ENCODE data around the gene AGBL1.

The AGBL1 gene

GRCh38 chr15:86159468-86159867 is 79.8 kb downstream of the AGBL1 start:
- TF ChIP-seq TEAD4 (IDR thresholded peaks at IDR 0.05): no peak
- no peak for TF ChIP-seq YY1 (IDR thresholded peaks at IDR 0.05; ENCODE audit: low read depth)
- TF ChIP-seq CEBPB (IDR thresholded peaks at IDR 0.05): no peak
- no peak for TF ChIP-seq EP300 (IDR thresholded peaks at IDR 0.05; ENCODE audit: borderline replicate concordance)
- no peak for TF ChIP-seq EGR1 (IDR thresholded peaks at IDR 0.05)
- no peak for TF ChIP-seq USF1 (IDR thresholded peaks at IDR 0.05)
- TF ChIP-seq RAD21 (IDR thresholded peaks at IDR 0.05; ENCODE audit: low read depth): no peak
- no peak for TF ChIP-seq ZBTB7A (IDR thresholded peaks at IDR 0.05; ENCODE audit: low read depth)
- TF ChIP-seq TCF12 (IDR thresholded peaks at IDR 0.05; ENCODE audit: low read depth): no peak
- TF ChIP-seq TAF1 (IDR thresholded peaks at IDR 0.05; ENCODE audit: low read depth): no peak

GRCh38 chr15:86161250-86161649 is 81.6 kb downstream of the AGBL1 start:
- no peak for TF ChIP-seq NFIC (IDR thresholded peaks at IDR 0.05)
- TF ChIP-seq MAX (IDR thresholded peaks at IDR 0.05): no peak
- no peak for TF ChIP-seq EGR1 (IDR thresholded peaks at IDR 0.05)

- TF ChIP-seq FOXM1 (IDR thresholded peaks at IDR 0.05; ENCODE audit: borderline replicate concordance, low read depth) (no peak), EGR1 (IDR thresholded peaks at IDR 0.05) (no peak), REST (IDR thresholded peaks at IDR 0.05; ENCODE audit: low read depth) (no peak), TAF1 (IDR thresholded peaks at IDR 0.05; ENCODE audit: low read depth) (no peak), CEBPB (IDR thresholded peaks at IDR 0.05) (no peak), RAD21 (IDR thresholded peaks at IDR 0.05; ENCODE audit: low read depth) (no peak), YY1 (IDR thresholded peaks at IDR 0.05; ENCODE audit: low read depth) (no peak), MAX (IDR thresholded peaks at IDR 0.05) (no peak), NFIC (IDR thresholded peaks at IDR 0.05) (no peak), TEAD4 (IDR thresholded peaks at IDR 0.05) (no peak), EP300 (IDR thresholded peaks at IDR 0.05; ENCODE audit: borderline replicate concordance) (no peak), TCF12 (IDR thresholded peaks at IDR 0.05; ENCODE audit: low read depth) (no peak), CREB1 (IDR thresholded peaks at IDR 0.05; ENCODE audit: low read depth) (no peak), USF1 (IDR thresholded peaks at IDR 0.05) (no peak), ZBTB7A (IDR thresholded peaks at IDR 0.05; ENCODE audit: low read depth) (no peak)
These were observed 82.5 kb downstream of the AGBL1 start for GRCh38 chr15:86162172-86162591.

- TF ChIP-seq NFIC (IDR thresholded peaks at IDR 0.05): no peak
- no peak for TF ChIP-seq USF1 (IDR thresholded peaks at IDR 0.05)
- no peak for TF ChIP-seq RAD21 (IDR thresholded peaks at IDR 0.05; ENCODE audit: low read depth)
- no peak for TF ChIP-seq EGR1 (IDR thresholded peaks at IDR 0.05)
- TF ChIP-seq TCF12 (IDR thresholded peaks at IDR 0.05; ENCODE audit: low read depth): no peak
- TF ChIP-seq CREB1 (IDR thresholded peaks at IDR 0.05; ENCODE audit: low read depth): no peak
These were observed 83.0 kb downstream of the AGBL1 start for GRCh38 chr15:86162641-86163040.

DNA sequence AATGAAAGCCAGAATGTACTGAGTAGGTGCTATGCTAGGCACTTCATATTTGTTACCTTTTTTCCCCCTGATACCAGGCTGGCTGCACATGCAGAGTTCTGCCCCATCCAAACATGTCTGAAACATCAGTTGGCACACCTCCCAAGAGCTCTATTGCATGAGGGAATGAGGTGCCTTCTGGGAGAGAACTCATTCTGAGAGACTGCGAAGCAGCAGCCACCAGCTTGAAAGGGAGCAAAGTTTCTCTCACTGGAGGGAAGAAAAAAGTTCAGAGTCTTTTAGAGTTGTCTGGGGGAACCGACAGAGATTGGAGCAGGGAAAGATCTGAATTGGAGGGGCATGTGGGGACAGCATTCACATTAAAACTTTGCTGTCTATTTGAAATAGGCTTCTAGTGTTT is 84.1 kb downstream of the AGBL1 start:
- TF ChIP-seq USF1 (IDR thresholded peaks at IDR 0.05): no peak
- TF ChIP-seq RAD21 (IDR thresholded peaks at IDR 0.05; ENCODE audit: low read depth): no peak
- TF ChIP-seq YY1 (IDR thresholded peaks at IDR 0.05; ENCODE audit: low read depth): no peak
- TF ChIP-seq TAF1 (IDR thresholded peaks at IDR 0.05; ENCODE audit: low read depth): no peak
- no peak for TF ChIP-seq EGR1 (IDR thresholded peaks at IDR 0.05)
- TF ChIP-seq EP300 (IDR thresholded peaks at IDR 0.05; ENCODE audit: borderline replicate concordance): no peak
- TF ChIP-seq REST (IDR thresholded peaks at IDR 0.05; ENCODE audit: low read depth): no peak
- no peak for TF ChIP-seq CEBPB (IDR thresholded peaks at IDR 0.05)
- no peak for TF ChIP-seq TEAD4 (IDR thresholded peaks at IDR 0.05)
- no peak for TF ChIP-seq NFIC (IDR thresholded peaks at IDR 0.05)
- no peak for TF ChIP-seq MAX (IDR thresholded peaks at IDR 0.05)
- no peak for TF ChIP-seq CREB1 (IDR thresholded peaks at IDR 0.05; ENCODE audit: low read depth)
- no peak for TF ChIP-seq FOXM1 (IDR thresholded peaks at IDR 0.05; ENCODE audit: borderline replicate concordance, low read depth)
- TF ChIP-seq ZBTB7A (IDR thresholded peaks at IDR 0.05; ENCODE audit: low read depth): no peak
- no peak for TF ChIP-seq TCF12 (IDR thresholded peaks at IDR 0.05; ENCODE audit: low read depth)

Data from Ishikawa (cell line).